Lower leg skin (tissue), 4 donors: ENCODE results near the gene SLX4IP. TPM values are rescaled to one million over a fixed set of nuclear protein-coding genes. Genes with fewer than 3 reads are reported as not detected.

Source experiments
- DNase-seq, 2 donors: peaks; one replicate each; pipeline ENCODE4 v3.0.0-alpha.2; 2019; ENCODE audit warnings: low spot score in 2 of 2
- H3K4me3 ChIP-seq: fragments of 200-600 bp; sonication (generic); 2 replicates; pipeline ENCODE4 v1.5.1; 2017; ENCODE audit warnings: mild to moderate bottlenecking, low read depth; ENCODE audit not compliant: poor library complexity, severe bottlenecking
- POLR2A ChIP-seq, 2 donors: fragments of 450-650 bp; IDR thresholded peaks; one replicate each; pipeline ENCODE4 v1.6.1; 2016 to 2017; ENCODE audit warnings: antibody characterized with exemption in 2 of 2, mild to moderate bottlenecking in 1 of 2, moderate library complexity in 1 of 2
- WGBS, 2 donors: methylation state at CpG; one replicate each; pipeline ENCODE4 v1.1.5; 2018; 5-methylcytosine and 5-hydroxymethylcytosine counted together
- intact Hi-C: fragments of 100-400 bp; cut with DNase I; formaldehyde crosslinking; loops from one replicate; pipeline ENCODE4 v1.15.0; 2023; ENCODE audit warnings: low total_unique reads
- total RNA-seq, 4 donors: library from RNA; depleted of rRNA; stranded (reverse); fragments of >200 nt; gene quantifications; one replicate each; pipeline ENCODE4 v1.1.0, GENCODE V29; 2016
- TF ChIP-seq, protein P1 (sequence below), 3 donors: fragments of 450-650 bp; IDR thresholded peaks; one replicate each; pipeline ENCODE4 v1.5.1; 2016; ENCODE audit warnings: antibody characterized with exemption in 3 of 3, mild to moderate bottlenecking in 3 of 3, moderate library complexity in 2 of 3

Gene SLX4IP
- total RNA-seq, 4 donors from 2014 or later, result 3.0 to 4.0 (median 3.7) TPM

DNA sequence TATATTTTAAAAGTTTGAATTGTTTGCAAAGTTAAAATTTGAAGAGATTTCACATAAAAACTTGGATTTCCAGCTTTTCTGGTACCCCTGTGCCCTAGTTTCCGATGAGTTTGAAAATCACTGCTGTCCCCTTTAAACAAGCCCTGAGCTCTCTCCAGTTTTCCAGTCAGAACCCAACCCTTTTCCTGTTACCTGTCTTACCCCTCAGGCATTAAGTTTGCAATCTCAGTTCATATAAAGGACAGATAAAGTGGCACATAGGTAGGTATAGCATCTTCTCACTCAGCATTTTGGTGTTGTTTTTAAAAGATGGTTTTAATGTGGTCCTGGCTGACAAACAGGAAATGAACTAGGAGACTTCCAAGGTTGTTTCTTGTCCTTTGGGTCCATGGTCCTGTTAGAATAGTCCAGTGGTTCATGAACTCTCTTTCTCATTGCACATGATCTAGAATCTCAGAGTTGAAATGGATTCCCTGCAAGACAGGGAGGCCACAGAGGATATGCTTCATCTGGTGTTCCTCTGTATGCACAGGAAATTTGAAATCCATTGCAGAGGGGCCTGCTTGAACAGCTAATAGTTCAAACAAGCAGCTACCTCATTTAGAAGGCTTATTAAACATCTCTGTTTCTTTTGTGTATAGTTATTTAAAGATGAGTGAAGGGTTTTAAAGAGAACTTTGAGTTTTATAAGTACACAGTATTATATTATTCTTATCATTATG lies 156.0 kb downstream of the SLX4IP start:
- DNase-seq, result no peak
- WGBS, 2 donors, result 53 to 69% methylated on average over 1 of the region's 1 CpG
- TF ChIP-seq, protein P1, sequence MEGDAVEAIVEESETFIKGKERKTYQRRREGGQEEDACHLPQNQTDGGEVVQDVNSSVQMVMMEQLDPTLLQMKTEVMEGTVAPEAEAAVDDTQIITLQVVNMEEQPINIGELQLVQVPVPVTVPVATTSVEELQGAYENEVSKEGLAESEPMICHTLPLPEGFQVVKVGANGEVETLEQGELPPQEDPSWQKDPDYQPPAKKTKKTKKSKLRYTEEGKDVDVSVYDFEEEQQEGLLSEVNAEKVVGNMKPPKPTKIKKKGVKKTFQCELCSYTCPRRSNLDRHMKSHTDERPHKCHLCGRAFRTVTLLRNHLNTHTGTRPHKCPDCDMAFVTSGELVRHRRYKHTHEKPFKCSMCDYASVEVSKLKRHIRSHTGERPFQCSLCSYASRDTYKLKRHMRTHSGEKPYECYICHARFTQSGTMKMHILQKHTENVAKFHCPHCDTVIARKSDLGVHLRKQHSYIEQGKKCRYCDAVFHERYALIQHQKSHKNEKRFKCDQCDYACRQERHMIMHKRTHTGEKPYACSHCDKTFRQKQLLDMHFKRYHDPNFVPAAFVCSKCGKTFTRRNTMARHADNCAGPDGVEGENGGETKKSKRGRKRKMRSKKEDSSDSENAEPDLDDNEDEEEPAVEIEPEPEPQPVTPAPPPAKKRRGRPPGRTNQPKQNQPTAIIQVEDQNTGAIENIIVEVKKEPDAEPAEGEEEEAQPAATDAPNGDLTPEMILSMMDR (IDR thresholded peaks at IDR 0.05), result no peak
- TF ChIP-seq POLR2A (IDR thresholded peaks at IDR 0.05), result no peak
- intact Hi-C loops, result no loop called here
- H3K4me3 ChIP-seq, result no peak overlapping the region

DNA sequence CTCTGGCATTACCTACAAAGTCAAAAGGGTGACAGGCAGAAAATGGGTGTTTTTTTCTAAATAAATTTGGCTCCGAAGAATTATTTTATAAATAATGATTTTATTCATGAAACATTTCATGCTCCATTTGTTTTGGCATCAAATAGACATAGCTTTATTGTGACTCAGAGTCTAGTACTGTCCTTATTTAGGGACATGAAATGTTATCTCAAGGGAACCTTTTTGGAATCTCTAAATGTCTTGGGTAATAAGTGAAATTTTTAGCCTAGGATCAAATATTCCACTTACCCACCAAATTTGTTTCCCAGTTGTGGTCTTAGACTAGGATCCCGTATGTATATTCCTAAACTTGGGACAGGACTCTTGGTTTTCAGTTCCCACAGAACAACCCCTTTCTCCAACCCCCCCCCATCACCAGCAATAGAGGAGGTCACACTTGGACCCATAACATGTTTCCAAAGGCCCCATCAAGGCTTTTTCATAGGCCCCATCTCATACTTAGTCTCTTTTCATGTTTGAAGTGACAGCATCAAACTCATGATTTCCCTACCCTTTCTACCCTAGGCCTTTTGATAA lies 156.9 kb downstream of the SLX4IP start:
- no peak overlapping the region for H3K4me3 ChIP-seq
- TF ChIP-seq, protein P1 (IDR thresholded peaks at IDR 0.05), result no peak
- TF ChIP-seq POLR2A (IDR thresholded peaks at IDR 0.05), result no peak
- intact Hi-C loops, result no loop called here
- no peak for DNase-seq
- 37 to 46% methylated on average over 2 of the region's 2 CpGs for WGBS, 2 donors

DNA sequence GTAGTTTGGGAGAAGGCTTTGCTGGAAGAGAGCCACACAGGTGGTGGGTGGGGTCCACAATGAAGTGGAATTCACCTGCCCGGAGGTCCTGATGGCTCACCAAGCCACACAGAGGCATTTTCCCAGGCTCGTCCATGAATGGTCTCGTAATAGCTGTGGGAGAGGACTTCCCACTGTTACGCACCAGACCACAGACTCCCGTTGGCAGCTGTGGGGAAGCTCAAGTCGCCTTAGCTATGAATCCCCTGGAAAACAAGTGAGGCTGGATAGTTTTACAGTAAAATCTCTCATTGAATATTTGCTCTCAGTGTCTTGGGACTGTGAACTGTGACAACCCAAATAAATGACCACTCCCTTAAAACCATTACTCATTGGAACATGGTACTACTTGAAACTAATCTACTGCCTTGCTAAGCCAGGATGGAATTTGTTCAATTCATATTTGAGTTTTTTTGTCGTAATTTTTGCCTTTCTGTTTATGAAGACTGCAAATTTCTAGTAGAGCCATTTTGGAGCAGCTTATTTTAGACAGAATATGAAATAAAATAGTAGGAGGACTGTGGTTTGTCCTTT lies 159.3 kb downstream of the SLX4IP start:
- no peak overlapping the region for H3K4me3 ChIP-seq
- 50 to 59% methylated on average over 7 of the region's 7 CpGs for WGBS, 2 donors
- no peak for TF ChIP-seq POLR2A (IDR thresholded peaks at IDR 0.05)
- TF ChIP-seq, protein P1 (IDR thresholded peaks at IDR 0.05), result no peak
- intact Hi-C loops, result no loop called here
- DNase-seq, result no peak

DNA sequence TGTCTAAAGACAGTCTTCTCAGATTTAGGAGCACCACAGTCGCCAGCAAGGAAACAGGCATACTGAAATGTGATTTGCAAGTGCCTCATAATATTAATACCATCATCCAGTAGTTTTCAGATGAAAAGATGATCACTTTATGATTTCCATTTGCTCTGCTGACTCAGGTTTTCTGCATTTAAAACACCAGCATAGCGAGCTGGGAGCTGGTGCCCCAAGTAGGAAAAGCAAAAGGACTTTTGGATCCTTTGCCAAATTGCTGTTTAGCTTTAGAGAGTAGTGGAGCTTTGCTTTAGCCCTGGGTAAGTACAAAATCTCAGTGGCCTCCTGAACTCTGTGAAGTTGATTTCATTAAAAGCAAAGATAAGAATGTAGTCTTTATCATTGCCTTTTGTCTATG lies 160.2 kb downstream of the SLX4IP start:
- H3K4me3 ChIP-seq, result no peak overlapping the region
- intact Hi-C loops, result no loop called here
- DNase-seq, result no peak
- 78 to 80% methylated on average over 2 of the region's 2 CpGs for WGBS, 2 donors
- TF ChIP-seq, protein P1 (IDR thresholded peaks at IDR 0.05), result no peak
- no peak for TF ChIP-seq POLR2A (IDR thresholded peaks at IDR 0.05)

DNA sequence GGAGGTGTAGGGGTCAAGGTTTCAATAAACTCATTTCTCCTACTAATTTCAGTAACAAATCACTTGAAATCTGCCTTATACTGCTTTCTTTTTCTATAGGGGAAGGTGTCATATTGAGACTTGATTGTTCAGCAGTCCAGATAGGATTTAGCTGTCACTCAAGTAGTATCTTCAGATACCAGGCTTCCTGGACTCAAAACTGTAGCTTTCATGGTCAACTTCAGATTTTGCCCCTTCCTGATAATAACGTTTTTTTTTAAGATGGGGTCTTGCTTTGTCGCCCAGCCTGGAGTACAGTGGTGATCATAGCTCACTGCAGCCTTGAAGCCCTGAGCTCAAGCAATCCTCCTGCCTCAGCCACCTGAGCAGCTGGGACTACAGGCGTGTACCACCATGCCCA lies 160.9 kb downstream of the SLX4IP start:
- no peak for TF ChIP-seq POLR2A (IDR thresholded peaks at IDR 0.05)
- TF ChIP-seq, protein P1 (IDR thresholded peaks at IDR 0.05), result no peak
- no peak for DNase-seq
- no peak overlapping the region for H3K4me3 ChIP-seq
- intact Hi-C loops, result no loop called here
- WGBS, 2 donors, result 81 to 84% methylated on average over 3 of the region's 3 CpGs
